Endothelial cell of umbilical vein (primary cell): ENCODE data around the gene FNDC3A. TPM values are rescaled to one million over a fixed set of nuclear protein-coding genes. Genes with fewer than 3 reads are reported as not detected.
A peak's percentile ranks its signal among the peaks of the same experiment; 100 is the strongest.

ENCODE experiments used
- BruUV-seq: library from RNA; stranded (reverse); fragments of 400-500 nt; replicated peaks from 2 replicates; lab custom pipeline; 2021; lab: Mats Ljungman, UMichigan
- CTCF ChIA-PET: fragments of 300-600, 350-600 bp; sonication (Branson Sonifier 250); formaldehyde crosslinking; loops from one replicate; lab custom pipeline; 2021; ENCODE audit warnings: antibody characterized with exemption, inconsistent platforms; lab: Charles Lee
- POLR2A ChIA-PET: fragments of 300-600, 350-600 bp; sonication (Branson Sonifier 250); formaldehyde crosslinking; loops from one replicate; lab custom pipeline; 2021; ENCODE audit warnings: antibody characterized with exemption, inconsistent platforms; lab: Charles Lee
- DNase-seq: peaks from one replicate; pipeline ENCODE4 v3.0.0-alpha.2; 2011; ENCODE audit warnings: low read depth, low spot score
- FAIRE-seq: peaks from 2 replicates; lab custom pipeline; 2011; peaks lifted over from hg19 to GRCh38; lab: Jason Lieb, UNC
- H2AFZ ChIP-seq: 2 replicates; pipeline ENCODE4 v1.6.0; 2012; ENCODE audit warnings: low read depth, low read length, control low read depth, inconsistent platforms
- H3K27ac ChIP-seq: 2 replicates; pipeline ENCODE4 v1.5.1; 2011; ENCODE audit warnings: low read depth, mild to moderate bottlenecking, control low read depth, low read length, moderate library complexity; ENCODE audit not compliant: insufficient read depth
- H3K27me3 ChIP-seq, 2 experiments: 2 replicates each; pipeline versions ENCODE4 v1.6.0 to v1.6.1; 2011; ENCODE audit warnings: low read length in 2 of 2, mixed read lengths in 1 of 2; ENCODE audit not compliant: control insufficient read depth in 2 of 2, insufficient read depth in 2 of 2
- H3K36me3 ChIP-seq, 2 experiments: 2 replicates in 1 of 2; 3 replicates in 1 of 2; pipeline ENCODE4 v1.5.1; 2011; ENCODE audit warnings: low read length in 2 of 2, mild to moderate bottlenecking in 1 of 2, moderate library complexity in 1 of 2; ENCODE audit not compliant: control insufficient read depth in 2 of 2, insufficient read depth in 2 of 2; ENCODE audit errors: extremely low read depth in 1 of 2
- H3K4me1 ChIP-seq: 3 replicates; pipeline ENCODE4 v1.5.1; 2011; ENCODE audit warnings: mild to moderate bottlenecking, low read length; ENCODE audit not compliant: control insufficient read depth, insufficient read depth; ENCODE audit errors: extremely low read depth
- H3K4me2 ChIP-seq: 2 replicates; pipeline ENCODE4 v1.6.1; 2011; ENCODE audit warnings: low read length, control low read depth, mixed read lengths; ENCODE audit not compliant: insufficient read depth
- H3K4me3 ChIP-seq, 3 experiments: fragments of 200-600 bp in 1 of 3; sonication (generic), shearing (Covaris generic) in 1 of 3; replicated peaks in 1 of 3; 2 replicates each; pipeline ENCODE4 v1.5.1; 2011 to 2016; ENCODE audit warnings: control low read depth in 3 of 3, low read length in 3 of 3, mild to moderate bottlenecking in 2 of 3, inconsistent platforms in 1 of 3, low read depth in 1 of 3, moderate library complexity in 1 of 3; ENCODE audit not compliant: insufficient read depth in 1 of 3
- H3K79me2 ChIP-seq: 2 replicates; pipeline ENCODE4 v1.6.0; 2012; ENCODE audit warnings: low read length, inconsistent platforms; ENCODE audit not compliant: control insufficient read depth, insufficient read depth
- H3K9ac ChIP-seq: replicated peaks from 2 replicates; pipeline ENCODE3; 2011; ENCODE audit warnings: low read length, control low read depth; ENCODE audit not compliant: insufficient read depth; ENCODE audit errors: extremely low read depth
- H3K9me1 ChIP-seq: replicated peaks from 3 replicates; pipeline ENCODE4 v1.6.0; 2011; ENCODE audit warnings: mild to moderate bottlenecking, low read length; ENCODE audit not compliant: control insufficient read depth, insufficient read depth; ENCODE audit errors: extremely low read depth
- H3K9me3 ChIP-seq: replicated peaks from 2 replicates; pipeline ENCODE4 v1.5.1; 2012; ENCODE audit warnings: low read length, inconsistent platforms; ENCODE audit not compliant: control insufficient read depth, insufficient read depth
- H4K20me1 ChIP-seq: replicated peaks from 2 replicates; pipeline ENCODE3; 2011; ENCODE audit warnings: mild to moderate bottlenecking, low read length; ENCODE audit not compliant: control insufficient read depth, insufficient read depth; ENCODE audit errors: extremely low read depth
- EZH2 ChIP-seq: IDR thresholded peaks from 2 replicates; pipeline ENCODE4 v1.6.1; 2012; ENCODE audit warnings: borderline replicate concordance, low read depth, mild to moderate bottlenecking, moderate library complexity, low read length, inconsistent platforms; ENCODE audit not compliant: severe bottlenecking
- FOS ChIP-seq: IDR thresholded peaks from 2 replicates; pipeline ENCODE4 v1.6.1; 2011; ENCODE audit warnings: mild to moderate bottlenecking, low read length, moderate library complexity, borderline replicate concordance; ENCODE audit not compliant: insufficient read depth
- JUN ChIP-seq: IDR thresholded peaks from 2 replicates; pipeline ENCODE4 v1.6.1; 2011; ENCODE audit warnings: borderline replicate concordance, low read depth; ENCODE audit not compliant: insufficient read length, insufficient read depth
- MYC ChIP-seq: IDR thresholded peaks from one replicate; pipeline ENCODE4 v1.6.1; 2011; ENCODE audit warnings: mild to moderate bottlenecking, low read depth, low read length
- POLR2A ChIP-seq: IDR thresholded peaks from 2 replicates; pipeline ENCODE4 v1.6.1; 2012; ENCODE audit warnings: low read depth, mild to moderate bottlenecking, control low read depth, low read length
- POLR2AphosphoS5 ChIP-seq: IDR thresholded peaks from 2 replicates; pipeline ENCODE4 v1.6.1; 2012; ENCODE audit warnings: low read depth, mild to moderate bottlenecking, control low read depth, low read length, moderate library complexity; ENCODE audit not compliant: insufficient read depth
- dilution Hi-C: fragments of 300-500 bp; cut with MboI; formaldehyde crosslinking; loops from one replicate; pipeline ENCODE4 v1.15.0; 2019; ENCODE audit warnings: low sequenced_read_pairs; ENCODE audit not compliant: extremely low pct_ligation_motif_present
- intact Hi-C: fragments of 100-400 bp; cut with micrococcal nuclease; formaldehyde crosslinking; loops from one replicate; pipeline ENCODE4 v1.10.0; 2022
- polyA plus RNA-seq, 4 experiments: library from polyadenylated mRNA; depleted of rRNA in 3 of 4; stranded (reverse) in 3 of 4; unstranded in 1 of 4; fragments of >200 nt; gene quantifications; 2 replicates each; pipeline versions ENCODE4 v1.2.1 to v1.2.3, GENCODE V29; 2011 to 2012; ENCODE audit warnings: missing spikeins in 1 of 4
- total RNA-seq: library from RNA; stranded (reverse); gene quantifications from 2 replicates; pipeline ENCODE4 v1.2.3, GENCODE V29; 2021
- TF ChIP-seq, protein P1 (sequence below), 2 donors: IDR thresholded peaks; 1 replicate in 1 of 2; 2 replicates in 1 of 2; pipeline ENCODE4 v1.5.1; 2011; ENCODE audit warnings: low read length in 2 of 2, mild to moderate bottlenecking in 2 of 2, moderate library complexity in 2 of 2, control low read depth in 1 of 2, inconsistent platforms in 1 of 2, low read depth in 1 of 2; ENCODE audit not compliant: insufficient read depth in 1 of 2; ENCODE audit errors: extremely low read depth in 1 of 2
- TF ChIP-seq, protein P2 (sequence below): IDR thresholded peaks from 2 replicates; pipeline ENCODE4 v1.6.1; 2011; ENCODE audit not compliant: insufficient read depth, insufficient read length

Gene FNDC3A
- total and polyA plus RNA-seq, 2 donors (not counting 3 experiments of a cell fraction or from before 2014, with no cell fraction given), result 26.3 to 50.8 TPM

- intact Hi-C loops (loop anchor here (5.0 kb wide), 1 partner anchor 34 kb away; no protein-coding TSS in a partner anchor), dilution Hi-C loops (no loop called here)
- Histone ChIP-seq H3K9me3 (no peaks in the 10 kb centered on the region), H3K9me1 (no peaks in the 10 kb centered on the region), H3K9ac (no peak overlapping the region), H3K27ac (no peak overlapping the region), H3K4me2 (peak overlapping the region; percentile 42), H3K36me3 (no peaks in the 10 kb centered on the region), H3K79me2 (no peaks in the 10 kb centered on the region), H4K20me1 (no peaks in the 10 kb centered on the region), H2AFZ (no peak overlapping the region), H3K4me3 (no peak overlapping the region), H3K4me1 (peaks cover 22% of the 10 kb centered on the region), H3K27me3 (no peaks in the 10 kb centered on the region)
- CTCF ChIA-PET, result interaction anchor here (1.2 to 1.3 kb wide), 2 partner anchors 24 to 41 kb away, joined by 3 to 4 read pairs; no protein-coding TSS in a partner anchor
- DNase-seq, result no peak
- no TSS peak for BruUV-seq
- no peak for FAIRE-seq
- POLR2A ChIA-PET, result no interaction called here
- TF ChIP-seq POLR2AphosphoS5 (no peak), MYC (no peak), POLR2A (no peak), EZH2 (no peak), FOS (no peak), JUN (no peak)
- TF ChIP-seq, protein P1, sequence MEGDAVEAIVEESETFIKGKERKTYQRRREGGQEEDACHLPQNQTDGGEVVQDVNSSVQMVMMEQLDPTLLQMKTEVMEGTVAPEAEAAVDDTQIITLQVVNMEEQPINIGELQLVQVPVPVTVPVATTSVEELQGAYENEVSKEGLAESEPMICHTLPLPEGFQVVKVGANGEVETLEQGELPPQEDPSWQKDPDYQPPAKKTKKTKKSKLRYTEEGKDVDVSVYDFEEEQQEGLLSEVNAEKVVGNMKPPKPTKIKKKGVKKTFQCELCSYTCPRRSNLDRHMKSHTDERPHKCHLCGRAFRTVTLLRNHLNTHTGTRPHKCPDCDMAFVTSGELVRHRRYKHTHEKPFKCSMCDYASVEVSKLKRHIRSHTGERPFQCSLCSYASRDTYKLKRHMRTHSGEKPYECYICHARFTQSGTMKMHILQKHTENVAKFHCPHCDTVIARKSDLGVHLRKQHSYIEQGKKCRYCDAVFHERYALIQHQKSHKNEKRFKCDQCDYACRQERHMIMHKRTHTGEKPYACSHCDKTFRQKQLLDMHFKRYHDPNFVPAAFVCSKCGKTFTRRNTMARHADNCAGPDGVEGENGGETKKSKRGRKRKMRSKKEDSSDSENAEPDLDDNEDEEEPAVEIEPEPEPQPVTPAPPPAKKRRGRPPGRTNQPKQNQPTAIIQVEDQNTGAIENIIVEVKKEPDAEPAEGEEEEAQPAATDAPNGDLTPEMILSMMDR (IDR thresholded peaks at IDR 0.05; ENCODE audit: extremely low read depth in 1 of 2, insufficient read depth in 1 of 2, low read depth in 1 of 2, low read length in 2 of 2), result no peak
- TF ChIP-seq, protein P2, sequence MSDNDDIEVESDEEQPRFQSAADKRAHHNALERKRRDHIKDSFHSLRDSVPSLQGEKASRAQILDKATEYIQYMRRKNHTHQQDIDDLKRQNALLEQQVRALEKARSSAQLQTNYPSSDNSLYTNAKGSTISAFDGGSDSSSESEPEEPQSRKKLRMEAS, result no peak
Measured at GRCh38 chr13:49063011-49063410, 87.3 kb downstream of the FNDC3A start.
